ENCODE data around the gene MTIF3.

The MTIF3 gene, protein sequence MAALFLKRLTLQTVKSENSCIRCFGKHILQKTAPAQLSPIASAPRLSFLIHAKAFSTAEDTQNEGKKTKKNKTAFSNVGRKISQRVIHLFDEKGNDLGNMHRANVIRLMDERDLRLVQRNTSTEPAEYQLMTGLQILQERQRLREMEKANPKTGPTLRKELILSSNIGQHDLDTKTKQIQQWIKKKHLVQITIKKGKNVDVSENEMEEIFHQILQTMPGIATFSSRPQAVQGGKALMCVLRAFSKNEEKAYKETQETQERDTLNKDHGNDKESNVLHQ

DNA sequence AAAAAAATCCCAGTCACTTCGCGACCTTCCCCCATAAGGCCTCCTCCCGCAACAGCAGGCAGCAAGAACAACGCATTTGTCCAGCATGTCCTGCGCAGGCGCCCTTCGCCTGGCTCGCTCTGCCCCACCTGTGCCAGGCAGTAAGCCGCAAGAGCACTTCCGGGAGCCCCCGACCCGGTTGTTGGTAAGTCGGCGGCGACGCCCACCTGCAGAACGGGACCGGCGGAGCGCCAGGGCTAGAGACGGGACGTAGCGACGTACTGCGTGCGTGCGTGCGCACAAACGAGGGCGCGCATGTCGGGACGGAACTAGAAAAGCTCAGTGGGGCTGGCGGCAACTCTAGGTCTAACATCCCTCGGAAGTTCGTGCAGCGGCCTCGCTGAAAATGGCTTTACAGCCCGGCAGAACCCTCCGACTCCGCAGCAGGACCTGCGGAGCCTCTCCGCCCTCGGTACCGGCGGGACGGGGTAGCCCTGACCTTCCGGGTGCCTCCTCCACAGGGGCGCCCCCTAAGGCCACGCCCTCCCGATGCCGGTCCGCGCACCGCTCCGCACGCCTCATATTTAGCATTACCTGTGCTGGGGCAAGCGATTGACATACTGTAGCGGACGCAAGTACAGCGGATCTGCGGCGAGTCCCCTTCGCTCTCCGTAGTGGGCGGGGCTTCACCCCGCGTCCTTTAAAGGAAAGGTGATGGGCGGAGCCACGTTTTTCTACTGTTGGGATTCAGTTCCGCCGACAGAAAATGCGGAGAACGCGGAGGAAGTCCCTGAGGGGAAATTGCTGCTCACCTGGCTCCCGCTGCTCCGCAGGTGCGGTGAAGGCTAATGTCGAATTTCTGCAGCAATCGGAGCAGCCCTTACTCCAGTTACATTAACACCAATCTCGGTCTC, at the start of gene MTIF3:
TSS of gene MTIF3 (minus strand) at position 629 of the 893 bp plus-strand sequence. CDS start 10,116 bp downstream, outside the sequence.
- Histone ChIP-seq H3K9me3 (ENCODE audit: control insufficient read depth, insufficient read depth, low read length) (no peaks in the 10 kb centered on the region), H3K36me3 (ENCODE audit: insufficient read depth, low read length) (no peaks in the 10 kb centered on the region), H3K4me1 (ENCODE audit: insufficient read depth, low read length) (no peaks in the 10 kb centered on the region), H3K9ac (ENCODE audit: low read depth, low read length) (peak within 1 kb of the TSS; percentile 57)

DNA sequence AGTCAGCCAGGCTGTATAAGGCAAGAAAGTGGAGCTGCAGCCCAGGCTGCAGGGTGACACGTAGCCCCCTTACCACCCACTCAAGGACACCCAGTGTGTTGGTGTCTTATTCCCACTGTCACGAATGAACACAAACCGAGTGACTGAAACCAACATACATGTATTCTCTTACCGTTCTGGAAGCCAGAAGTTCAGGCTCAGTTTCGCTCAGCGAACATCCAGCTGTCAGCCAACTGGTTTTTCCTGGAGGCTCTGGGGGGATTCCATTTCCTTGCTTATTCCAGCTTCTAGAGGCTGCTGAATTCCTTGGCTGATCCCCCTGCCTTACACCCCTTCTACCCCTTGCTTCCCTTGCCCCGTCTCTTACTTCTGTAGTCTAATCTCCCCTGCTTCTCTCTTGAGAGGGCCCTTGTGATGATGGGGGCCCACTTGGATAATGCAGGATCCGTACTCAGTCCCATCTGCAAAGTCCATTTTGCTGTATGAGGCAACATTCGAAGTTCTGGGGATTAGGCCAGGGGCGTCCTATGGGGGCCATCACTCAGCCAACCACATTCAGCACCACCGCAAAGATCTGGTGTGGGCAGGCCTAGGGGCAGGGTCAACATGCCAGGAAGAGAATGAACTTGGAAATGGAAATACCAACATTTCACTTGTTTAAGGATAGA, 47.3 kb upstream of the MTIF3 start:
- H3K9me3 ChIP-seq (ENCODE audit: control insufficient read depth, insufficient read depth, low read length), result no peaks in the 10 kb centered on the region
- H3K36me3 ChIP-seq (ENCODE audit: insufficient read depth, low read length), result no peaks in the 10 kb centered on the region
- H3K9ac ChIP-seq (ENCODE audit: low read depth, low read length), result no peak overlapping the region
- no peaks in the 10 kb centered on the region for H3K4me1 ChIP-seq (ENCODE audit: insufficient read depth, low read length)

DNA sequence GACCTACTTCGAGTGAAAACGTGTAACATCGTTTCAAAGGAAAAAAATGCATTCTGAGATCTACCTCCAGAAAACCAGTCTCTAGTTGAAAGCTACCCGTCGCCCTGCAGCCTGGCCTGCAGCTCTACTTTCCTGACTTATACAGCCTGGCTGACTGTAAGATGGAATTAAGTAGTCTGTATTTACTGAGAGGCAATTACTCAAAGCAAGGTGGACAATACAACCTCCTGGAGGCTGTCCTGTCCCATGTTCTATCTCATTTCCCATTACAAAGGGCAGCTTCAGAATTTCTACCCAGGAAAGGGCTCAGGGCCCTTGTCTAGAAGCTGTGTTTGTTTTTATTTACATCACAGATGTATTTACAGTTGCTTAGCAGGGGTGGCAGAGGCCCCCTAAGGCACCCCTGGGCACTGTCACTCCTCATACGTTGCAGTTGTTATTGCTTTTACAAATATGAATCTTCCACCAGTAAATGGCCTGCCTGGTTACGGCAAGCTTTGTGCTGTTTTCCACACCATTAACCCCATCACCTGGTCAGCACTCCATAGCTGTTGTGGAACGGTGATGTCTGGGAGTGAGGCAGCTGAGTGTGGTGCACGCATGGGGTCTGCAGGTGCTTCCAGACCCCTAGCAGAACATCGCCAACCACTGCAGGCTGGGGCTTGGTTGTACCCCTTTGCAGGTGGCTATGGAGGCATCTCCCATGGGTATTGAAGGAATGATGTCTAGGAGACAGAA, 46.3 kb upstream of the MTIF3 start:
- Histone ChIP-seq H3K4me1 (ENCODE audit: insufficient read depth, low read length) (no peaks in the 10 kb centered on the region), H3K9me3 (ENCODE audit: control insufficient read depth, insufficient read depth, low read length) (no peaks in the 10 kb centered on the region), H3K9ac (ENCODE audit: low read depth, low read length) (no peak overlapping the region), H3K36me3 (ENCODE audit: insufficient read depth, low read length) (no peaks in the 10 kb centered on the region)

DNA sequence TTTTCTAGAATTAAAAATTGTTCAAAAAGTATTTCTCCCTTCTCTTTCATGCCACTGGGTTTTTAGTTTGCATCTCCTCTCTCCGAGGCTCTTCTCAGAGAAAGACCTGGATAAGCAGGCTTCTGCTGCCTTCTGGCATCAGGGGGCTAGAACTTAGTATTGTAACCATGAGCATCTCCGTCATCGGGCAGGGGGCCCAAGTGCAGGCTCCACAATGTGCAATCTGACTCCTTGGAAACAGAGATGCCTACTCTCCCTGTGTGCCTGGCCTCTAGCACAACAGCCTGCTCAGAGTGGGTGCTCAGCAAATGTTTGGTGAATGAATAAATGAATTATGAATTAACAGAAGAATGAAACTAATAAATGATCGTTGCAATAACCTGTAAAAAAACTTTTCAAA, 45.6 kb upstream of the MTIF3 start:
- no peaks in the 10 kb centered on the region for H3K9me3 ChIP-seq (ENCODE audit: control insufficient read depth, insufficient read depth, low read length)
- no peak overlapping the region for H3K9ac ChIP-seq (ENCODE audit: low read depth, low read length)
- no peaks in the 10 kb centered on the region for H3K4me1 ChIP-seq (ENCODE audit: insufficient read depth, low read length)
- no peaks in the 10 kb centered on the region for H3K36me3 ChIP-seq (ENCODE audit: insufficient read depth, low read length)

DNA sequence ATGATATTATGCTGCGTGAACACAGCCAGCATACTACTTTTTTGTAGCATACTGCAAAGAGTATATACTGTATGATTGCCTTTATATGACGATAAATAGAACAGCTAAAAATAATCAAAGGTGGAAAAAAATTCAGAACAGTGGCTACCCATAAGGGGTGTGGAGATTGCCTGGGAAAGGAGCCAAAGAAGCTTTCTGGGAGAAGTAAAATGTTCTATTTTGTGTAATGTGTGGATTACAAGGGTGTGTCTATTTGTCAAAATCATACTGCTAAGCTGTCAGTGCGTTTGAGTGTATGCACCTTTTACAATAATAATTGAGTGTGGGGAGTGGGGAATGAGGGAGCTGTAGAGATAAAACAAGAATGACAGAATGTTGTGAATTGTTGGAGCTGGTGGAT, 45.2 kb upstream of the MTIF3 start:
- Histone ChIP-seq H3K9ac (ENCODE audit: low read depth, low read length) (no peak overlapping the region), H3K36me3 (ENCODE audit: insufficient read depth, low read length) (no peaks in the 10 kb centered on the region), H3K4me1 (ENCODE audit: insufficient read depth, low read length) (no peaks in the 10 kb centered on the region; the same call in 1 of the 2 replicates), H3K9me3 (ENCODE audit: control insufficient read depth, insufficient read depth, low read length) (no peaks in the 10 kb centered on the region)

DNA sequence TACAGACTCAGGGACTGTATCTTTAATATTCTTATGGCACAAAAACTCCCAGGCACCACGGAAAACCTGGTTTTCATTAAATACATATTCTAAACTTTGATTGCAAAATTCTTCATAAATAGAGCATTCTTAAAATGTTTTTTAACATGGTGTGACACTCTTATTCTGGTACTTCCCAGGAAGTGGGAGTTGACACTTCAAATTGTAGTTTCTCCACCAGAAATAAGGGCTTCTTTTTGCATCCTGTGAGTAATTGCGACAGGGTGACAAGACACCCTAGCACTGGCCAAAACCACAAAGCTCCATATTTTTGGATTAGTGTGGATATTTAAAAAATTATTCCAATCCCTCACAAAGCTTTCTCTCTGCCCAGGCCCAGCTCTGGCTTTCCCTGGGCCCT, 43.6 kb upstream of the MTIF3 start:
- Histone ChIP-seq H3K4me1 (ENCODE audit: insufficient read depth, low read length) (no peaks in the 10 kb centered on the region; the same call in 1 of the 2 replicates), H3K9ac (ENCODE audit: low read depth, low read length) (no peak overlapping the region), H3K9me3 (ENCODE audit: control insufficient read depth, insufficient read depth, low read length) (no peaks in the 10 kb centered on the region), H3K36me3 (ENCODE audit: insufficient read depth, low read length) (no peaks in the 10 kb centered on the region)

DNA sequence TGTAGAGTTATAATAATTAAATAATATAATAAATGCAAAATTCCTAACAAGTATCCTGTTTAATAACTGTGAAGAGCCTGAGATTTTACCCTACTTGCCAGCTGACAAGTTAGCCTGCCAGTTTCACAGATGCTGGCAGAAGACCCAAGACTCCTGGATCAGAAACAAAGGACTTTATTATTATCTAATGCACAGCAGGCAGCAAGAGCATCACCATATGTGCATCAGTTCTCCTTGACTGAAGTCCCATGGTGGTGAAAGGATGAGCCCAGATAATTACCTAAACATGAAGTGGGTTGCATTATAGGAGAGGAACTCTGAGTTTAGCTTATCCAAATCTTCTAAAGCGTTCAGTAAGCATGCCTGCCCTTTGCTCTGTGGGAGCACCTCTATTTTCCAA, 39.1 kb upstream of the MTIF3 start:
- H3K4me1 ChIP-seq (ENCODE audit: insufficient read depth, low read length), result no peaks in the 10 kb centered on the region; the same call in 1 of the 2 replicates
- no peak overlapping the region for H3K9ac ChIP-seq (ENCODE audit: low read depth, low read length)
- H3K36me3 ChIP-seq (ENCODE audit: insufficient read depth, low read length), result no peaks in the 10 kb centered on the region
- no peaks in the 10 kb centered on the region for H3K9me3 ChIP-seq (ENCODE audit: control insufficient read depth, insufficient read depth, low read length)

DNA sequence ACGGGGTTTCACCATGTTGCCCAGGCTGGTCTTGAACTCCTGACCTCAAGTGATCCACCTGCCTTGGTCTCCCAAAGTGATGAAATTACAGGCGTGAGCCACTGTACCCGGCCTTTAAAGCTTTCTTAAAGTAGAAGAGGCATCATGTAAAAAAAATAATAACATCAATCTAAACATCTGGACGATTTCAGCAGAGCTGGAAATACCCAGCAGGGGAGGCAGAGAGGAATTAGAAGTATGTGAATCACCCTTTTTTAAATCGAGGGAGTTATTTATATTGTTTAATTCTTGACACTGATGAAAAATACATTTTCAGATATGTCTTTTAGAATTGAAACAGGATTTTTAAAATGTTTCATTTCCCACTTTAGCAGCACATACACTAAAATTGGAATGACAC, 37.4 kb upstream of the MTIF3 start:
- H3K9me3 ChIP-seq (ENCODE audit: control insufficient read depth, insufficient read depth, low read length), result no peaks in the 10 kb centered on the region
- H3K4me1 ChIP-seq (ENCODE audit: insufficient read depth, low read length), result no peaks in the 10 kb centered on the region; the same call in 1 of the 2 replicates
- H3K36me3 ChIP-seq (ENCODE audit: insufficient read depth, low read length), result no peaks in the 10 kb centered on the region
- H3K9ac ChIP-seq (ENCODE audit: low read depth, low read length), result no peak overlapping the region

DNA sequence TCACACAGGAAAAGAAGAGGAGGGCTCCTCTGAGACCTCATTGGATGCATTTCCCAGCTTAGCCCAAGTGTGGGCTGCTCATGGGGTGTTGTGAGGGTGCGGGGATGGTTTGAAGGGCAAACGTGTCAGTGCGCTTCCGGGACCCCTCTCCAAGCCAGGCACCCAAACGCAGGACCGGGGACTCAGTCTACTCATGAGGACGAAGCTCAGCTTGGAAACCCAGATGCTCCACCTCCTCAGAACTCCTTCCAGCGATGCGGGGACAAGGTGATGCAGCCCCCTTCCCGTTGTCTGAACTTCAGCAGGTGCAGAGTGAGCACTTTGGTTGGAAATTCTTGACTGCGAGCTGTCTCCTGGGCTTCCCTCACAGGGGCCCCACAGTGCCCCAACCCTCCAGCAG, 33.1 kb upstream of the MTIF3 start:
- Histone ChIP-seq H3K36me3 (ENCODE audit: insufficient read depth, low read length) (no peaks in the 10 kb centered on the region), H3K9me3 (ENCODE audit: control insufficient read depth, insufficient read depth, low read length) (no peaks in the 10 kb centered on the region), H3K4me1 (ENCODE audit: insufficient read depth, low read length) (no peaks in the 10 kb centered on the region), H3K9ac (ENCODE audit: low read depth, low read length) (no peak overlapping the region)

DNA sequence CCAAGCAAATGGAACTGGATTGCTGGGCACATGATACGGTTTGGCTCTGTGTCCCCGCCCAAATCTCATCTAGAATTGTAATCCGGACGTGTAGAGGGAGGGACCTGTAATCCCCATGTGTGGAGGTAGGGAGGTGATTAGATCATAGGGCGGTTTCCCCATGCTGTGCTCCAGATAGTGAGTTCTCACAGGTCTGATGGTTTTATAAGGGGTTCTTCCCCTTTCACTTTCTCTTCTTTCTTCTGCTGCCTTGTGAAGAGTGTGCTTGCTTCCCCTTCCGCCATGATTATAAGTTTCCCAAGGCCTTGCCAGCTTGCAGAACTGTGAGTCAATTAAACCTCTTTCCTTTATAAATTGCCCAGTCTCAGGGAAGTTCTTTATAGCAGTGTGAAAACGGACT, 32.6 kb upstream of the MTIF3 start:
- Histone ChIP-seq H3K36me3 (ENCODE audit: insufficient read depth, low read length) (no peaks in the 10 kb centered on the region), H3K9ac (ENCODE audit: low read depth, low read length) (no peak overlapping the region), H3K9me3 (ENCODE audit: control insufficient read depth, insufficient read depth, low read length) (no peaks in the 10 kb centered on the region), H3K4me1 (ENCODE audit: insufficient read depth, low read length) (no peaks in the 10 kb centered on the region)

DNA sequence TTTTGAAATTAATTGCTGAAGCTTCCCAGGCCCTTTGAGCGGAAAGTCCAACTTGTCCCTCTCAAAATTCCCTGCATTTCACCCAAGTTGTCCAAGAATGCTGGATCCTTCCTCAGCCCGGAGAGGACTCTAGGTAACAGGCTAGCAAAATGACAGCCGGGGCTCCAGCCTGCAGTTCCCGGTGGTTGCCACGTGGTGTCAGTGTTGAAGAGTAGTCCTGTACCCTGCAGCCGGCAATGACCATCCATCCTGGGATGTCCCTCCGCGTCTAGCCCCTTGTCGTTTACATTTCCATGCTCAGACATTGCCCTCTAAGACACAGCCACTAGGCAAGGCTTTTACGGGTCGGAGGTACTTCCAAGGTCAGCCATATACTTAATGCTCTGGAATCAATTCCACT, 31.4 kb upstream of the MTIF3 start:
- H3K4me1 ChIP-seq (ENCODE audit: insufficient read depth, low read length), result no peaks in the 10 kb centered on the region
- no peak overlapping the region for H3K9ac ChIP-seq (ENCODE audit: low read depth, low read length)

DNA sequence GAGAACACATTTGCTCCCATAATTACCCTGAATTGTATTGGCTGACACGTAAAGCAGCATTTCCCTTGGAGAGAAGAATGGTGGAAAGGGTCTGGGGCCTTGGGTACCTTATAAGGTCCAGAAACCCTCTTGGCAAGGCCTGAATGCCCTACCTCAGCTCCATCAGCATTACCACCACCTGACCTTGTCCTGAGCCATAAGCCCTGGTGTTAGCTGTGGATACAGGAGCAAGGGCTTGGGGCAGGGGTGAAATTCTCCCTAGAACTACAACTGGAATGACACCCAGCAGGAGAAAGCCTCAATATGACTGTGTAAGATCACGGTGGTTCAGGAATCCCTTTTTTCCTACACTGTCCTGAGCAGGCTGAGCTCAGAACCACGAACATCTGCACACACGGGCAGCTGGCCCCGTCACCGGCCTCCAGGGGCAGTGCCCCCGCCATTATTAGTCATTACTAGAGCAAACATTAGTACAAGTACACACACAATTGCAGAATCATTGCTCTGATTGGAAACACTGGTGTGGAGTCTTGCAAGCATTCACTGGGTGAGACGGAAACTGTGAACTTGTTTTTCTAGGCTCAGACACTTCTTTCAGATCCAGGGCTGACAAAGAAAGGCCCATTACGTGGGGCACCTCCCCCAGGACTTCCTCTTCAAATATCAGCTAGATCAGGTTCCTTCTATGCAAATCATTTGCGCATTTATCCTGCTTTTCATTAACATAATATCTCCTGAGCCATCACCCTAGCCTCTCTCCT, 26.8 kb upstream of the MTIF3 start:
- Histone ChIP-seq H3K9ac (ENCODE audit: low read depth, low read length) (no peak overlapping the region), H3K36me3 (ENCODE audit: insufficient read depth, low read length) (no peaks in the 10 kb centered on the region), H3K9me3 (ENCODE audit: control insufficient read depth, insufficient read depth, low read length) (no peaks in the 10 kb centered on the region), H3K4me1 (ENCODE audit: insufficient read depth, low read length) (no peaks in the 10 kb centered on the region)

More for the DNA sequence above, 31.4 kb upstream of the MTIF3 start:
- Histone ChIP-seq H3K36me3 (ENCODE audit: insufficient read depth, low read length) (no peaks in the 10 kb centered on the region), H3K9me3 (ENCODE audit: control insufficient read depth, insufficient read depth, low read length) (no peaks in the 10 kb centered on the region)

DNA sequence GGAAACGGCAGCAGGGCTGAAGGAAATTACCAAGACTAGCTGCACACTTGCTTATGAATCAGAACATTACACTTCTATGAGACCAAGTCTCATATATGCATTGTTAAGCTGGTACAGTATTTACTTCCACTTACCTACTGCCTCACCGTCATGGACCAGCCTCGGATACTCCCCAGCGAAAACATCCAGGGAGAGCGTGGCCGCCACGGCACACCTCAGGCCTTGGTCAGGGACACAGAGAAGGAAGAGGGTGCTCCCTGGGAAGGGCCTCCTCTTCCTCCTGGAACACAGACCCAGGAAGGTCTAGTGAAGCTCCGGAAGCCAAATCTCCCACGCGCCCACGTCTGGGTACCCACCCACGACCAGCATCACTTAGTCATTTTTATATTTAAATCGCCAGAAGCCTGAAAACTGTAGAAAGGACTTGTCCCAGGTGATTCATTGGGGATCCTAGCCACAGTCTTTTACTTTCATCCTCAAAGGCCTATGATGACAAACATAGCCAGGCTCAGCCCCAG, 24.4 kb upstream of the MTIF3 start:
- no peak overlapping the region for H3K9ac ChIP-seq (ENCODE audit: low read depth, low read length)
- no peaks in the 10 kb centered on the region for H3K9me3 ChIP-seq (ENCODE audit: control insufficient read depth, insufficient read depth, low read length)
- H3K4me1 ChIP-seq (ENCODE audit: insufficient read depth, low read length), result no peaks in the 10 kb centered on the region
- H3K36me3 ChIP-seq (ENCODE audit: insufficient read depth, low read length), result no peaks in the 10 kb centered on the region

Data from ES-I3 (cell line).